ELF-1 (cell line): ENCODE measurements around the gene DCAF7.

Source experiments
- DNase-seq: peaks from one replicate; pipeline ENCODE4 v3.0.0-alpha.2; 2016; ENCODE audit warnings: low read depth, low spot score

The DCAF7 gene

GRCh38 chr17:63524051-63524450, 26.2 kb upstream of the DCAF7 start:
- DNase-seq: no peak

- no peak for DNase-seq
These were observed 24.9 kb upstream of the DCAF7 start for GRCh38 chr17:63525190-63525946.

- DNase-seq: no peak
These were observed 23.4 kb upstream of the DCAF7 start for GRCh38 chr17:63526861-63527260.

GRCh38 chr17:63528183-63528582, 22.1 kb upstream of the DCAF7 start:
- no peak for DNase-seq

GRCh38 chr17:63529711-63530556, 20.3 kb upstream of the DCAF7 start:
- DNase-seq: no peak

- no peak for DNase-seq
These were observed 19.7 kb upstream of the DCAF7 start for GRCh38 chr17:63530557-63531021.

GRCh38 chr17:63531022-63531965, 19.0 kb upstream of the DCAF7 start:
- DNase-seq: no peak

GRCh38 chr17:63533433-63534077, 16.7 kb upstream of the DCAF7 start:
- DNase-seq: no peak

- no peak for DNase-seq
These were observed 16.2 kb upstream of the DCAF7 start for GRCh38 chr17:63534078-63534570.

GRCh38 chr17:63534816-63535455, 15.3 kb upstream of the DCAF7 start:
- no peak for DNase-seq

- no peak for DNase-seq
These were observed 14.6 kb upstream of the DCAF7 start for GRCh38 chr17:63535640-63536039.

GRCh38 chr17:63537001-63537400, 13.3 kb upstream of the DCAF7 start:
- DNase-seq: peak; percentile 35

- peak; percentile 24 for DNase-seq
These were observed 12.1 kb upstream of the DCAF7 start for GRCh38 chr17:63537991-63538692.

GRCh38 chr17:63538693-63539595, 11.3 kb upstream of the DCAF7 start:
- DNase-seq: no peak

GRCh38 chr17:63540590-63540989, 9.7 kb upstream of the DCAF7 start:
- DNase-seq: no peak

- DNase-seq: no peak
These were observed 8.1 kb upstream of the DCAF7 start for GRCh38 chr17:63542218-63542545.

- DNase-seq: no peak
These were observed 7.1 kb upstream of the DCAF7 start for GRCh38 chr17:63542942-63543821.
